HG03045 (cell line): ENCODE data around the gene ZNF775.

Source experiments
- ATAC-seq: cut with Tn5 transposase; IDR thresholded peaks from one replicate; pipeline ENCODE4 v1.9.1; 2021; ENCODE audit warnings: mild to moderate bottlenecking, moderate library complexity; ENCODE audit not compliant: unreplicated experiment

The ZNF775 gene

DNA sequence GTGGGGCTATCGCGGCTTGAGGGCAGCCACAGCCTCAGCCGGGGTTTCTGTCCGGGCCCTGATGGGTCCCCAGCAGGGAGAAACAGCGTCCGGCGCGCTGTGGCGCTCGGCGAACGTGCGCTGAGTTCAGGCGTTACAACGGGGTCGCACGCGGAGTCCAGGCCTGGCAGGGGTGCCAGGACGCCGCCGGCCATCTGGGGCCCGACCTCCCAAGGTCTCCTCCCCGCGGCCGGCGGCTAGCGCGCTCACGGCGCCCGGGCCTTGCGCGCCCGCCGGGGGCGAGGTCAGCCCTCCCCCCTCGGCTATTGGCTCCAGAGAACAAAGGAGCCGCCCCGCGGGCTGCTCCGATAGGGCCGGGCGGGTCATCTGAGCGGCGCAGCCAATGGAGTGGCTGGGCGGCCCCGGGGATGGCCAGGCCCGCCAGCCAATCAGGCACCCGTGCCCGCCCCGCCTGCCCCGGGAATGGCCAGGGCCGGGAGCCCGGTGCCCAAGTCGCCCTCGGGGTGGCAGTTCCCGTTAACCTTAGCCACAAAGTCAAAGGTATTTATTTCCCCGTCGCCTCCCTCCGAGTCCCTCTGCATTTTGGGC, at the start of gene ZNF775:
Gene ZNF775 (plus strand): TSS at position 478 of the 588 bp plus-strand sequence. CDS start 9,141 bp downstream, outside the sequence.
- peak; percentile 78 for ATAC-seq

DNA sequence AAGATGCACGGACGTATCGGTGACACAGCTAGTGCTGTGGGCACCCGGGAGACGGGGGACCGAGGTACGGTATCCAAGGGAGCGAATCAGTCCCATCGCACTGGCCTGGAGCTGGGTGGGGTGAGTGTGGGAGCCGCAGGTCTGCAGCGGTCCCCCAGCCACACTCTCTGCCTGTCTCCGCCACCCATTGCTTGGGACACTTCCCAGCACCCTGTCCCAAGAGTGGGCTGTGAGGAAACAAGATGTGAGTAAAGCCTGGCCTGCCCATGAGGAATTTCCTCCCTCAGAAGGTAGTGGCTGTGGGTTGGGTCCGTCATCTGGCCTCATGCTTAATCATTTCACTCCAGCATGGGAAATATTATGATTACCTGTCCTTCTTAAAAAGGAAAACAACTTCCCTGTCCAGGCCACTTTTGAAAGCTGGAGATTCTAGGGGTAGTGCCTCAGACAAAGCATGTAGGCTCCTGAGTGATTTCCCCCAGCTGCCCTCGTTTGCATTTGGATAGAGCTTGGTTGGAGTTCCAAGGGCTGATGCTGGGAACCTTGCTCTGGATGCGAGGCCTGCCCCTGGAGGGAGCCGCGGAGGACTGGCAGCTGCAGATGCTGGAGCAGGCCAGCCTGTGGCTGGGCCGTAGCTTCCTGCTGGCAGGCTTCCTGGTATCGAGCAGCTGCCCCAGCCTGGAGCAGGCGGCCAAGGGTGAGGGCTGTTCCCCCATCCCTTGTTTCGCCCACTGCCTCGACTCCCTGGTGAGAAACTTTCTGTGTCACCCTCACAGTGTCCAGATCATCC, 49.6 kb upstream of the ZNF775 start:
- no peak for ATAC-seq

DNA sequence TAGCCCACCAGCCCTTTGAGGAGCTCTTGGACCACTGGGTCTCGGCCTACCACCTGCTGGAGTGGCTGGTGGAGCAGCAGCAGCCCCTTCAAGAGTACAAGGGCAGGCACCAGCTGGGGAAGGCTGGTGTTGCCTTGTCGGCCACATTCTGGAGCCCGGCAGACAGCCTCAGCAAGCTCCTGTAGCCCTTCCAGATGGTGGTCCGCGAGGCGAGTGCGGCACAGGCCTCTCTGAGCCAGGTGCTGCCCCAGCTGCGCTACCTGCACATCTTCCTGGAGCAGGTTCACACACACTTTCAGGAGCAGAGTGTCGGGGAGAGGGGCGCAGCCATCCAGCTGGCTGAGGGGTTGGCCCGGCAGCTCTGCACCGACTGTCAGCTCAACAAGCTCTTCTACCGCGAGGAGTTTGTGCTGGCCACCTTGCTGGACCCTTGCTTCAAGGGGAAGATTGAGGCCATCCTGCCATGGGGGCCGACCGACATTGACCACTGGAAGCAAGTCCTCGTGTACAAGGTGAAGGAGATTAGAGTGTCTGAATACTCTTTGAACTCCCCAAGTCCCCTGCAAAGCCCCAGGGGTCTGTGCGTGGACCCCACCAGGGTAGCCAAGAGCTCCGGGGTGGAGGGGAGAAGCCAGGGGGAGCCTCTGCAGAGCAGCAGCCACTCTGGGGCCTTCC, 48.8 kb upstream of the ZNF775 start:
- no peak for ATAC-seq

DNA sequence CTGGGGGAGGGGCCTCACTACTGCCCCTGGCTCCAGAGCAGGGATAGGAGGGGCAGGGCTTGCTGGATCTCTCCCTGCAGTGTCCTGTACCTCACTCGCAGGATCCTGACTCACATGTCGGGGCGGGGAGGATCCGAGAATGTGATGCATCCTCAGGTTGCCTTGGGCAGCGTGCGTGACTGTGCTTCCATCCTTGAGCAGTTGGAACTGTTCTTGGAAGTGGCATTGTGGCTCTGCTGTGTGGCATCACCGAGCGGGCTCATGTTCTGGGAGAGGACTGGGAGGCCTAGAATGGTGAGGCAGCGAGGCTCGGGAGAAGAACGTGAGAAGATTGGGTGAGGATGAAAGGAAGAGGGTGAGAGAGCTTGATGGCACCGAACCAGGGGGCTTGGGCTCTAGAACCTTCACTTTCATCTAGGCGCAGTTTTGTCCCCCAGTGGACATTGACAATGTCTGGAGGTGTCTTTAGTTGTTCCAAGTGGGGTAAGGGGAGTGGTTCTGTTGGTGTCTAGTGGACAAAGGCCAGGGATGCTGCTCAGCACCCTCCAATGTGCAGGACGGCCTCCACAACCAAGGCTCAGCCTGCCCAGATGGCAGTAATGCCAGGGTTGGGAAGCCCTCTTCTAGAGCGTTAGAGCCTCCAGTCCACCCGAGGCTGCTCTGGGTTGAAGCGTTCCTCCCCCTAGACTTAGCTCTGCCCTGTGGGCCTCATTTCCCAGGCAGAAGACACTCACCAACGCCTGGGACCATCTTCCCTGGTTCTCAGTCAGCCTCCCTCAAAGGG, 46.1 kb upstream of the ZNF775 start:
- no peak for ATAC-seq

DNA sequence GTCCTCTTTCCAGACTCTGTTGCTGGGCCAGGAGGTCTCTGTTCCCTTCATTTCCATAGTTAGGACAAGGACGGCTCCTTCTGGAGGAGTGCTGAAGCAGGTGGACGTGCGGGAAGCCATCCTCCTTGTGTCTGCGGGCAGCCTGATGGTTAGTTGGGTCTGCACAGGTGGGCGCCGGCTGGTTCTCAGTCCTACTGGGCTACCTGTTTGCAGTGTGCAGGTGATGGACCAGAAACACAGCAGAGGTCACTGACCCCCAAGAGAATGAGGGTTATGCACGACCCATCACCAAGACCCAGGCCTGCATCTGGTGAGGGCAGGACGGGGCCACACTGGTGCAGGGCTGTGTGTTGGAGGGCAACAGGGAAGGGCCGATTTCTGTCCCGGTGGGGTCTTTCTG, 45.5 kb upstream of the ZNF775 start:
- no peak for ATAC-seq

DNA sequence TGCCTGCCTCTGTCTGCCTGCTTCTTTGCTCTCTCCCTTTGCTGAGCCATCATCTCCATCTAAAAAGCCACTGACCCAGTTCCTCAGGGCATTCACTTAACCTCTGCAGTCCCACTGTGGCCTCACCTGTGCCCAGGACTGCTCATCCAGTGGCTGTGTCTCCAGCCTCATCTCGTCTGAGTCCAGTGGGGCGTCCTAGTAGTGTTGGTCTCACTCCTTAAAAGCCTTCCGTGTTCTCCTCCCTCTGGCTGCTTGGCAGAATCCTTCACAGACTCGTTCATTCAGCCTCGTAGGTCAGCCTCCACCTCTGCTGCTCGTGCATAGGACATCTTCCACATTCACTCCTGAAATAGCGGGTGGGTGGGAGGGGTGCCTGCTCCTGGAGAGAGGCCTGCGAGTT, 45.0 kb upstream of the ZNF775 start:
- ATAC-seq: no peak

DNA sequence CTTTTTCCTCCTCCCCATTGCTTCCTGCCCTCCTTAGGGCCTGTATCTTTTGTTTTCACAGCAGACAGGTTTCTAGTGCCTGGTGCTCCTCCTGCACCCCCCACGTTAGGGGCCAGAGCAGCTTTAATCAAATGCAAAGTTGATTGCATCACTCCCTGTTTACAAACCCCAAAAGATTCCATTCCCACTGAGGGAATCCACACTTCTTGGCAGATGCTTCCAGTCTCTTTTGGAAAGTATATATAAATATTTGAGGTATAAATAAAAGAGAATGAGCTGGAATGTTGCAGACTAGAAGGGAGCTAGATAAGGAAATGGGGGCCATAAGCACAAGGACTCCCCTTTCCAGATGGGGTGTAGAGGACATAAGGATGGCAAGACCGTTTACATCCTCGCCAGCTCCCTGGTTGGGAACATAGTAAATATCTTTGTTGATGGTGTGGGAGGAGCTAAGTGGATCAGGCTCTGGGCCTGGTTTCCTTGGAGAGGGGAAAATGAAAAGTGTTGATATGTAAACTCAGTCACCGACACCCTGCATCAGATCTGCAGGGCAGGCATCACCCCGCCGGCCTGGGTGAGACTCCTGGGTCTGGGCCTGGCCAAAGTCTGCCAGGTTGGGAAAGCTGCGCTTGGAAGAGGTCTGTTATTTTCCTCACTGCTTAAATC, 43.9 kb upstream of the ZNF775 start:
- no peak for ATAC-seq

DNA sequence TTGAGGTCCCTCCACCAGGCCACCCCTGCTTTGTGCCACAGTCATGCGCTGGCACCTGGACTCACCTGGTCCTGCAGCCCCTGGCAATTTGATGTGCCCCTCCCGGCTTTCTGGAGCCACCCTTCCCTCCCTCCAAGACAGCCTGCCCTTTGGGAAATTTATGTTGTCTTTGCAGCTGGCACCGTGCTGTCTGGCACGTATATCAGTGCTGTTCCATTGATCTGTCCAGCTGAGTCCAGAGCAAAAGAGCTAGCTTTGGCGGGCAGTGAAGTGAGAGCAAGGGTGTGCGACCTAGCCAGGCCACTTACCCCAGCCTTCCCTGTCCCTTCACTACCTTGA, 43.4 kb upstream of the ZNF775 start:
- no peak for ATAC-seq

DNA sequence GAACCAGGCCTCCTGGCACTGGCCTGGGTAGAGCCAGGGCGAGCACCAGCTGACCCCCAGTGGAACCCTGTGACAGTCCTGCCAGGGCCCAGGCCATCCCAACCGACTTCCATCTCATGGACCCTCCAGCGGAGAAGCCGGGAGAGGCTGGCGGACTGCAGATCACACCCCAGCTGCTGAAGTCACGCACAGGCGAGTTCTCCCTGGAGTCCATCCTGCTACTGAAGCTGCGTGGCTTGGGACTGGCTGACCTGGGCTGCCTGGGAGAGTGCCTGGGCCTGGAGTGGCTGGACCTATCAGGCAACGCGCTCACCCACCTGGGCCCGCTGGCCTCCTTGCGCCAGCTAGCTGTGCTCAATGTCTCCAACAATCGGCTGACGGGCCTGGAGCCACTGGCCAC, 42.4 kb upstream of the ZNF775 start:
- ATAC-seq: no peak

DNA sequence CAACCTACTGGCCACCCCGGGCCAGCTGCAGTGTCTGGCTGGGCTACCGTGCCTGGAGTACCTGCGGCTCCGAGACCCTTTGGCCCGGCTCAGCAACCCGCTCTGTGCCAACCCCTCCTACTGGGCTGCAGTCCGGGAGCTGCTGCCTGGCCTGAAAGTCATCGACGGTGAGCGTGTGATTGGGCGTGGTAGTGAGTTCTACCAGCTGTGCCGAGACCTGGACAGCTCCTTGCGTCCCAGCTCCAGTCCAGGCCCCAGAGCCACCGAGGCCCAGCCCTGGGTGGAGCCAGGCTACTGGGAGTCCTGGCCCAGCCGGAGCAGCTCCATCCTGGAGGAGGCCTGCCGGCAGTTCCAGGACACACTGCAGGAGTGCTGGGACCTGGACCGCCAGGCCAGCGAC, 42.0 kb upstream of the ZNF775 start:
- no peak for ATAC-seq

DNA sequence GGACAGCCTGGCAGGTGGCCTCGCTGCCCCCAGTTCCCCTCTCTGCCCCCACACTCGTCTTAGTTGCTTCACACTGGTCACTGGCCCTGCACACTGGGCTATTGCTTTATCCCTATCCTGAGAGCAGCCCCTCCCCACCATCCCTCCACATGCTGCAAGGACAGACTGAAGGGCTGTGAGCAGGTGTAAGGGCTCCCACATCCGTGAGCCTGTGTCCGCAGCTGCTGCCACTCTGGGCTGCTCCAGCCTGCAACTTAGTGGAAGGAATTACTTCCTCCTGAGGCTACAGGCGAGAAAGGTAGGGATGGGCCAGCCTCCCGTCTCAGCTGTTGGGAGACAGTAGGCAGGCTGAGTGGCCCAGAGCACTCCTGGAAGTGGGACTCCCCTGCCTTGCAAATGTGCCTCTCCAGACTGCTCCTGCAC, 41.5 kb upstream of the ZNF775 start:
- no peak for ATAC-seq

DNA sequence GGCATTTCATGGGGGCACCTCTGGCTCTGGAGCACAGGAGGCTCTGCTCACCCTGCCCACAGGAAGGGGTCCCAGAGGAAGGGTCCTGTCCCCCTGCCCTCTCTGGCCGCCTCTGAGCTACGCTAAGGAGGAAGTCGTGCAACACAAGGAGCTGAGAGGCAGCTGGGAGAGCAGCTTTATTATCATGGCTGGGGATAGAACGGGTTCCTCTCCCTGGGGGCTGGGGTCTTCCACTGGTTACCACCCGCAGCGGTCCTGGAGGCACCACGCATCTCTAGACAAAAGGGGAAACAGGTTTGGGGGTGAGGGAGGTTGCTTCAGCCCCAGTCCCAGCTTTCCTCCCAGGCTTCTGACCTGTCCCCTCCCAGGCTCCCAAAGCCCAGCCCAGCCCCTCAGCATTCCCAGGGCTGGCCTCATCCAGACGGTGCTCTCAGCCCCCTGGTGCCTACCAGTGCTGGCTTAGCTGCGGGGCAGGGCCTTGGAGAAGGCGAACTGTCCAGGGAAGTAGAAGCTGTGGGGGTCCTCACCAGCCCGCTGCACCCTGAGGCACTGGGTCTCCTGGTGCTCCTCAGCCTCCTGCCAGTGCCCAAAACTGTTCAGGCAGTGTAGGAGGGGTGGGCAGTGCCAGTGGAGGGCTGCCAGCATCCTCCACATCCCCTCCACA, 40.8 kb upstream of the ZNF775 start:
- no peak for ATAC-seq

DNA sequence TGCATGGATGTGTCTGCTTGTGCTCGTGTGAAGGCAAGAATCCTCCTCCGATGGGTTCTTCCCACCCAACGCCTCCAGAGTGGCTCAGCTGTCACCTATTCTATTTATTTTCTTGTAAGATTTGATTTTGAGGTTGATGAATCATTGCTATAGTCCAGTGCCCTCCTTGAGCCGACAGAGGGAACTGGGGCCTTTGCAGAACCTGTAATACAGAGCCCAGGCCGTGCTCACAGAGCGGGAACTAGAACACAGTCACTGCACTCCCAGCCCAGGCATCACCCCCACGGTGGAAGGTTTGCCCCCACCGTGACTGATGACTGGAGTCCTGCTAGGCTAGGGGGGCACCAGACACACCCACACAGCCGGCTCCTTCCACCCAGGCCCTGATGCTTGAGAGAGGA, 39.7 kb upstream of the ZNF775 start:
- no peak for ATAC-seq

DNA sequence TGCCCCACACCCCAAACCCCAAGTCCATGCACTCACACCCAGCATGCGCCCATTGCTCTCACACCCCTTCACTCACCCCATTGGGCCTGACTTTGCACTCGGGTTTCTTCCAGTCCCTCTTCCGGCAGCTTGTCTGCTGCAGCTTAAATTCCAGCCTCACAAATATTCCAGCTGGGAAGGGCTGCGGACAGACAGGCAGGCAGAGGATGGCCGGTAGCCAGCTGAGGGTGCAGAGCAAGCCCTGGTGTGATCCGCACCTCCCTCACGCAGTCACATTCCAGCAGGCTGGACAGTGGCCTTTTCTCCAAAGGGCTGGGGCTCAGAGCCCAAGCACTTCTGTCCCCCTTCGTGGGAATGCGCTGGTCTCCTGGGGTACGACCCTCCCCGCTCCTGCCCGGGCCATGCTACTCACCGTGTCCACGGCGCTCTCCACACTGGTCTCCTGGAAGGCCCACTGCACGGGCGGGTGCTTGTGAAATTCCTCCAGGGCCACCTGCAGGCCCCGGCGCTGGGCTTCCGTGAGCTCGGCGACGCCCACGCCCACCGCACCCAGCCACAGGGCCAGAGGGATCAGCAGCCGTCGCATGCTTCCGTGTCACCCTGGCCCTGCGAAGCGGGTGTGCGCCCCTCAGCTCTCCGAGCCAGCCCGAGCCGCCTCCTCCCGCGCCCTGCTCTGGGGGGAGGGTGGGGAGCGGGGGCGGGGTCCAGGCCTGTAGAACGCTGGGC, 38.9 kb upstream of the ZNF775 start:
- ATAC-seq: no peak

DNA sequence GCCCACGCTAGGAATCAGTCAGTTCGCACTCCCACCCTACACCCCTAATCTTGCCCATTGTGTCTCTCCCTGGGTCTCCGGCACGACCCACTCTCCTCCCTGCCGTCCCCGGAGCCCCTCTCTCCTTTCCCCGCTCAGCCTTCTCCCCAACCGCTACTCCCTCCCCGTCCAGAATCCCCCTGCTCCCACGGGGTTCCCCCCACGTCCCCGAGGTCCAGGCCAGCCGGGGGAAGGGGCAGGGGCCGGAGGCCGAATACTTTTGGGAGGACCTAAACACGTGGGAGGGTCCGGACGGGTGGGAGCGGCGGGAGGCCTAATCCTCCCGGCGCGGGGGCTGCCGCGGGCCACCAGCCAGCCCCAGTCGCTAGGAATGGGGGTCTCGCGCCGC, 38.3 kb upstream of the ZNF775 start:
- no peak for ATAC-seq

DNA sequence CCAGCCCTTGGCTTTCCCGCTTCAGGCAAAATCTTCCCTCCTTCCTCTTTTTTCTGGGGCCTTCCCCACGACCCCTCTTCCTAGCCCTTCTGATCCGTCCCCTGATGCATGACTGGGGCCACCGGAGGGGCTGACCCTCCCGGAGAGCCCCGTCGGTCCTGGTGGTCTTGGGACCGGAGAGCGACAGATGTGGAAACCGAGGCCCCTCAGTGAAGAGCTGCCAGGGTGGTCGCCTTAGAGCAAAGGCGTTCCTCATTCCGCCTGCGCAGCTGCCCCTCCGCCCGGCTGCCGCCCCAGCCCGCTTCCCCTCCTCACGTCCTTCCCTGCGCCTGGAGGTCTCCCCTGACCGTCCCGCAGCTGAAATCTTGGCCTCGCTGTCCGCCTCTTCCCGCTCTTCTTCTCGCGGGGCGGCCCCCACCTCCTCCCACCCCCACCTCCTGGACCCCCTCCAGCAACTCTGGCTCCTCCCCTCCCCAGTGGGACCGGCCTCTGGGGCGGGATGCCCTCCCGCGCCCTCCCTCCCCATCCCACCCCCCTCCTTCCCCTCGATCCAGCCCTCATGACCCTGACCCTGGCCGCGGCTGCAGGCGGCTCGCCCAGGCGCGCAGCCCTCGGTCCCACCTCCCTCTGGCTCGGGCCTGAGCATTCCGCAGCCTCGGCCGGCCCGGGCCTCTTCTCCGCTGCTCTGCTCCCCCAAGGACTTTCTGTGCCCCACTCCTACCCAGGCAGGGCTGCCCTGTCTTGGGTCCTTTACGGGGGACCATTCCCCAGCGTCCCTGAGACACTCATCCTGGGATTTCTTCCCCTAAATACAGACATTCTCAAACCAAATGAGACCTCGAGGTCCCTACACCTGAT, 37.6 kb upstream of the ZNF775 start, which contains the start of gene RARRES2:
Gene RARRES2 (minus strand): TSS at position 367 of the 858 bp plus-strand sequence. CDS start 1,020 bp downstream, outside the sequence.
- no peak for ATAC-seq

DNA sequence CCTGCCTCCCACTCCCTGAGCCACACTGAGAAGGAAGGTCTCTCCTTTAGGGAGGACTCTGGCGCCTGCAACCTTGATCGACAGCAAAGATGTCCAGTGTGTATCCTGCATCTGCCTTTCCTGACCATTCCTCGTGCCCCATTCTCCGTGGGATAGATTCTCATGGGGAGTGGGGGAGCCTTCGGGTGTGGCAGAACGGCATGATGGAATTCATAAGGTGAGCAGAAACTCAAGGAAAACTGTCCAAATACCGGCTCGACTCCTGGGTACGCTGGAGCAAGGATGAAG, 37.1 kb upstream of the ZNF775 start:
- no peak for ATAC-seq

DNA sequence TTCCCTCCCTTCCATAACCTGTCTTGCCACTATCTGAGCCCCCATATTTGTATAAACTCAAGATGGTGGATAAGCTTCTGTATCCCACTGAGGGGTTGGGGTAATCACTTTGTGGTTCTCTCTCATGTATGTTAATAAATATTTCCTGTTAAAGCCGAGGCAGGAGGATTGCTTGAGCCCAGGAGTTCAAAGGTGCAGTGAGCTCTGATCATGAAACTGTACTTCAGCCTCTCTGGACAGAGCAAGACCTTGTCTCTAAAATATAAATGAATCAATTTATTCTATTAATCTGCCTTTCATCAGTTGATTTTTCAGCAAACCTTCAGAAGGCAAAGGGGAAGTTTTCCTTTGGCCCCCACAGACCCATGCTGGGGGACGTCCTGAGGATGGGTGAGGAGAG, 35.9 kb upstream of the ZNF775 start:
- no peak for ATAC-seq

DNA sequence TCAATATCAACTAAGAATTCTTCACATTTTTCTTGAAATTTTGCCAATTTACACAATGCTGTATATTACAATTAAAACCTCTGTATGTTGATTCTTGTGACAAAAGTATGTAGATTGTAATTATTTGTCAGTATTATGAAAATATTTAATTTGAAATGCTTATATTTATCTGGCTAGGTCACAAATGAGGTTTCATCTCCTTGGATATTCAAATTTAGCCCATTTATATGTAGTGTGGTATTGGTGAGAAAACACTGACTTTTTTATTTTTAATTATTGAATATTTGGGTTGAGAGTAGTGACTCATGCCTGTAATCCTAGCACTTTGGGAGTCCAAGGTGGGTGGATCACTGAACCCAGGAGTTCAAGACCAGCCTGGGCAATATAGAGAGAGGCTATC, 34.8 kb upstream of the ZNF775 start:
- no peak for ATAC-seq
